Parathyroid adenoma (tissue), 2 donors: ENCODE results near the gene PHRF1.

Experiments used
- H2AFZ ChIP-seq: fragments of 300-600 bp; sonication (generic); one replicate; pipeline ENCODE4 v1.7.0; 2017; ENCODE audit warnings: antibody characterized with exemption, mild to moderate bottlenecking
- H3K27ac ChIP-seq: fragments of 300-600 bp; sonication (generic); one replicate; pipeline ENCODE4 v1.7.0; 2017
- H3K27me3 ChIP-seq: fragments of 300-600 bp; sonication (generic); one replicate; pipeline ENCODE4 v1.7.0; 2017; ENCODE audit warnings: low read length; ENCODE audit not compliant: control insufficient read depth, insufficient read depth
- H3K36me3 ChIP-seq: fragments of 300-600 bp; sonication (generic); one replicate; pipeline ENCODE4 v1.7.0; 2017; ENCODE audit warnings: low read length; ENCODE audit not compliant: control insufficient read depth, insufficient read depth
- H3K4me1 ChIP-seq: fragments of 300-600 bp; sonication (generic); one replicate; pipeline ENCODE4 v1.7.0; 2017; ENCODE audit warnings: control low read depth
- H3K4me2 ChIP-seq: fragments of 300-600 bp; sonication (generic); one replicate; pipeline ENCODE4 v1.7.0; 2017; ENCODE audit warnings: low read length
- H3K4me3 ChIP-seq: fragments of 300-600 bp; sonication (generic); one replicate; pipeline ENCODE4 v1.7.0; 2017; ENCODE audit warnings: low read depth, low read length
- H3K79me2 ChIP-seq: fragments of 300-600 bp; sonication (generic); one replicate; pipeline ENCODE4 v1.7.0; 2017; ENCODE audit warnings: control low read depth
- H3K9ac ChIP-seq: fragments of 300-600 bp; sonication (generic); one replicate; pipeline ENCODE4 v1.7.0; 2017; ENCODE audit warnings: mild to moderate bottlenecking
- H3K9me3 ChIP-seq: fragments of 300-600 bp; sonication (generic); one replicate; pipeline ENCODE4 v1.7.0; 2017; ENCODE audit warnings: low read length; ENCODE audit not compliant: control insufficient read depth
- CTCF ChIP-seq: fragments of 300-600 bp; sonication (generic); IDR thresholded peaks from one replicate; pipeline ENCODE4 v1.7.0; 2017; ENCODE audit warnings: antibody characterized with exemption, mild to moderate bottlenecking
- donor health status: primary hyperparathyroidism.

The PHRF1 gene

GRCh38 chr11:617912-618682, 41.8 kb downstream of the PHRF1 start:
- H3K4me1 ChIP-seq, result no peaks in the 10 kb centered on the region
- no peak overlapping the region for H3K4me3 ChIP-seq
- H3K9me3 ChIP-seq, result no peaks in the 10 kb centered on the region
- no peak overlapping the region for H3K4me2 ChIP-seq
- H3K79me2 ChIP-seq, result no peaks in the 10 kb centered on the region
- H3K27me3 ChIP-seq, result no peaks in the 10 kb centered on the region
- no peak for TF ChIP-seq CTCF
- no peak overlapping the region for H3K9ac ChIP-seq
- no peak overlapping the region for H2AFZ ChIP-seq
- H3K36me3 ChIP-seq, result no peaks in the 10 kb centered on the region
- H3K27ac ChIP-seq, result no peak overlapping the region

GRCh38 chr11:618856-619627, 42.8 kb downstream of the PHRF1 start:
- Histone ChIP-seq H3K27ac (no peak overlapping the region), H3K36me3 (no peaks in the 10 kb centered on the region), H3K27me3 (no peaks in the 10 kb centered on the region), H3K79me2 (no peaks in the 10 kb centered on the region), H3K9me3 (no peaks in the 10 kb centered on the region), H3K9ac (no peak overlapping the region), H3K4me3 (no peak overlapping the region), H3K4me1 (no peaks in the 10 kb centered on the region), H2AFZ (no peak overlapping the region), H3K4me2 (no peak overlapping the region)
- no peak for TF ChIP-seq CTCF

- no peak overlapping the region for H3K4me3 ChIP-seq
- no peaks in the 10 kb centered on the region for H3K27me3 ChIP-seq
- H2AFZ ChIP-seq, result no peak overlapping the region
- no peaks in the 10 kb centered on the region for H3K36me3 ChIP-seq
- no peak overlapping the region for H3K27ac ChIP-seq
- H3K9ac ChIP-seq, result no peak overlapping the region
- H3K9me3 ChIP-seq, result no peaks in the 10 kb centered on the region
- no peaks in the 10 kb centered on the region for H3K4me1 ChIP-seq
- TF ChIP-seq CTCF, result no peak
- H3K79me2 ChIP-seq, result no peaks in the 10 kb centered on the region
- no peak overlapping the region for H3K4me2 ChIP-seq
These were observed 43.4 kb downstream of the PHRF1 start for GRCh38 chr11:619628-620050.

- no peaks in the 10 kb centered on the region for H3K36me3 ChIP-seq
- H3K79me2 ChIP-seq, result no peaks in the 10 kb centered on the region
- H3K4me2 ChIP-seq, result no peak overlapping the region
- no peak overlapping the region for H3K27ac ChIP-seq
- no peaks in the 10 kb centered on the region for H3K4me1 ChIP-seq
- no peak overlapping the region for H2AFZ ChIP-seq
- H3K9me3 ChIP-seq, result no peaks in the 10 kb centered on the region
- H3K4me3 ChIP-seq, result no peak overlapping the region
- H3K9ac ChIP-seq, result no peak overlapping the region
- no peak for TF ChIP-seq CTCF
- no peaks in the 10 kb centered on the region for H3K27me3 ChIP-seq
These were observed 43.9 kb downstream of the PHRF1 start for GRCh38 chr11:620201-620600.
